Upper lobe of left lung (tissue), 6 donors: ENCODE measurements around the gene RNF187. TPM values are rescaled to one million over a fixed set of nuclear protein-coding genes. Genes with fewer than 3 reads are reported as not detected.
"Not testable (repeated sequence)": the region's sequence is repeated elsewhere in the genome, so short reads cannot be mapped to it uniquely, and the experiment has no call there.

Source experiments
- ATAC-seq, 2 donors: fragments of 200-7000 bp; cut with Tn5 transposase; one replicate each; pipeline ENCODE4 v1.9.1; 2022; ENCODE audit warnings: mild to moderate bottlenecking in 2 of 2, moderate library complexity in 2 of 2; ENCODE audit not compliant: low FRiP score in 2 of 2
- DNase-seq, 2 donors: peaks; one replicate each; pipeline ENCODE4 v3.0.0-alpha.2; 2019 to 2020
- H3K27ac ChIP-seq, 4 donors: fragments of 200-600 bp; sonication (generic); one replicate each; pipeline ENCODE4 v1.5.1; 2016 to 2019
- H3K27me3 ChIP-seq, 4 donors: fragments of 200-600 bp; sonication (generic); one replicate each; pipeline ENCODE4 v1.5.1; 2017 to 2019
- H3K36me3 ChIP-seq, 4 donors: fragments of 200-600 bp; sonication (generic); one replicate each; pipeline ENCODE4 v1.5.1; 2016 to 2019
- H3K4me1 ChIP-seq, 4 donors: fragments of 200-600 bp; sonication (generic); one replicate each; pipeline ENCODE4 v1.5.1; 2018 to 2019
- H3K4me3 ChIP-seq, 4 donors: fragments of 200-600 bp; sonication (generic); one replicate each; pipeline ENCODE4 v1.5.1; 2017 to 2019; ENCODE audit warnings: mild to moderate bottlenecking in 2 of 4, moderate library complexity in 1 of 4
- H3K9me3 ChIP-seq, 4 donors: fragments of 200-600 bp; sonication (generic); one replicate each; pipeline ENCODE4 v1.5.1; 2018 to 2019
- CTCF ChIP-seq, 6 experiments: fragments of 450-650 bp in 4 of 6; fragments of 200-600 bp in 2 of 6; sonication (generic) in 2 of 6; IDR thresholded peaks; one replicate each; pipeline ENCODE4 v1.5.1; 2016 to 2019; ENCODE audit warnings: antibody characterized with exemption in 6 of 6
- EP300 ChIP-seq, 4 donors: sonication (generic); formaldehyde crosslinking; IDR thresholded peaks; one replicate each; pipeline ENCODE4 v1.5.1; 2017; ENCODE audit warnings: antibody characterized with exemption in 4 of 4, control low read depth in 2 of 4
- POLR2A ChIP-seq, 4 donors: fragments of 450-650 bp; IDR thresholded peaks; one replicate each; pipeline ENCODE4 v1.5.1; 2016 to 2017; ENCODE audit warnings: antibody characterized with exemption in 4 of 4, mild to moderate bottlenecking in 2 of 4
- POLR2AphosphoS5 ChIP-seq, 2 donors: sonication (generic); formaldehyde crosslinking; IDR thresholded peaks; one replicate each; pipeline ENCODE4 v1.5.1; 2017; ENCODE audit warnings: antibody characterized with exemption in 2 of 2
- WGBS, 2 donors: methylation state at CpG; one replicate each; pipeline ENCODE4 v1.1.5; 2017 to 2018; 5-methylcytosine and 5-hydroxymethylcytosine counted together
- total RNA-seq, 6 donors: library from RNA; depleted of rRNA in 4 of 6; stranded (reverse); fragments of >200 nt in 4 of 6; gene quantifications; one replicate each; pipeline versions ENCODE4 v1.1.0 to v1.2.1, GENCODE V29; 2016 to 2021
- donor health status: DM: no; HTN: no; CAD: no; lungs with moderate emphysema.
- donor health status: DM: no; HTN: yes; CAD: no; lungs with severe emphysema.

The RNF187 gene
- total RNA-seq, 6 donors from 2014 or later, result 36.1 to 105 (median 71.2) TPM

GRCh38 chr1:228463559-228464455 lies 23.4 kb upstream of the RNF187 start:
- ATAC-seq, result peak; percentile 30 to 58
- Histone ChIP-seq H3K9me3 (no peaks in the 10 kb centered on the region), H3K36me3 (no peaks in the 10 kb centered on the region), H3K4me3 (peak overlapping the region in 3 of 4 donors; percentile 8 to 29 (median 22)), H3K4me1 (peaks cover 11 to 33% (median 20%) of the 10 kb centered on the region in 4 donors), H3K27me3 (peaks cover 0 to 46% (median 8%) of the 10 kb centered on the region in 4 donors), H3K27ac (peak overlapping the region in 1 of 4 donors; percentile 8)
- peak in 1 of 2 donors; percentile 82 for DNase-seq
- 3 to 5% methylated on average over 20 to 45 of the region's 56 CpGs for WGBS, 2 donors
- no peak for TF ChIP-seq POLR2AphosphoS5 (IDR thresholded peaks at IDR 0.05)
- peak in 1 of 4 donors; percentile 18 for TF ChIP-seq POLR2A (IDR thresholded peaks at IDR 0.05)
- TF ChIP-seq CTCF (IDR thresholded peaks at IDR 0.05), result peak in 1 of 6 experiments; percentile 5
- TF ChIP-seq EP300 (IDR thresholded peaks at IDR 0.05), result no peak

- Histone ChIP-seq H3K4me3 (peak overlapping the region in 3 of 4 donors; percentile 8 to 29 (median 22)), H3K27ac (no peak overlapping the region), H3K36me3 (no peaks in the 10 kb centered on the region), H3K4me1 (peaks cover 4 to 26% (median 14%) of the 10 kb centered on the region in 4 donors), H3K9me3 (no peaks in the 10 kb centered on the region), H3K27me3 (peaks cover 0 to 49% (median 10%) of the 10 kb centered on the region in 4 donors)
- peak; percentile 52 to 80 for DNase-seq
- 3 to 7% methylated on average over 17 to 33 of the region's 33 CpGs for WGBS, 2 donors
- peak; percentile 59 to 93 for ATAC-seq
- TF ChIP-seq EP300 (IDR thresholded peaks at IDR 0.05) (no peak), POLR2A (IDR thresholded peaks at IDR 0.05) (peak in 1 of 4 donors; percentile 12)
Observed at GRCh38 chr1:228464487-228464983, 22.6 kb upstream of the RNF187 start.

GRCh38 chr1:228465141-228465540 lies 22.0 kb upstream of the RNF187 start:
- Histone ChIP-seq H3K36me3 (no peaks in the 10 kb centered on the region), H3K27ac (no peak overlapping the region), H3K4me3 (peak overlapping the region in 2 of 4 donors; percentile 22 to 29), H3K9me3 (no peaks in the 10 kb centered on the region), H3K4me1 (peaks cover 0 to 23% (median 13%) of the 10 kb centered on the region in 4 donors), H3K27me3 (peaks cover 0 to 52% (median 12%) of the 10 kb centered on the region in 4 donors)
- DNase-seq, result no peak
- 12 to 24% methylated on average over 13 of the region's 13 CpGs for WGBS, 2 donors
- no peak for ATAC-seq
- TF ChIP-seq POLR2A (IDR thresholded peaks at IDR 0.05), result no peak
- TF ChIP-seq CTCF (IDR thresholded peaks at IDR 0.05), result no peak
- no peak for TF ChIP-seq EP300 (IDR thresholded peaks at IDR 0.05)
- TF ChIP-seq POLR2AphosphoS5 (IDR thresholded peaks at IDR 0.05), result no peak

- peaks cover 0 to 23% (median 13%) of the 10 kb centered on the region in 4 donors for H3K4me1 ChIP-seq
- no peak for ATAC-seq
- H3K27me3 ChIP-seq, result peaks cover 0 to 52% (median 13%) of the 10 kb centered on the region in 4 donors
- TF ChIP-seq CTCF (IDR thresholded peaks at IDR 0.05), result no peak
- TF ChIP-seq EP300 (IDR thresholded peaks at IDR 0.05), result no peak
- no peak for TF ChIP-seq POLR2AphosphoS5 (IDR thresholded peaks at IDR 0.05)
- no peak for TF ChIP-seq POLR2A (IDR thresholded peaks at IDR 0.05)
- no peak overlapping the region for H3K4me3 ChIP-seq
- H3K27ac ChIP-seq, result no peak overlapping the region
- H3K36me3 ChIP-seq, result no peaks in the 10 kb centered on the region
- WGBS, 2 donors, result 65 to 72% methylated on average over 6 to 8 of the region's 8 CpGs
- H3K9me3 ChIP-seq, result no peaks in the 10 kb centered on the region
- no peak for DNase-seq
Observed at GRCh38 chr1:228465571-228466146, 21.5 kb upstream of the RNF187 start.

GRCh38 chr1:228468188-228468587 lies 19.0 kb upstream of the RNF187 start:
- DNase-seq, H3K36me3 ChIP-seq, H3K27ac ChIP-seq, H3K9me3 ChIP-seq, ATAC-seq, H3K4me3 ChIP-seq: not testable (repeated sequence)
- Histone ChIP-seq H3K4me1 (peaks cover 0 to 23% (median 16%) of the 10 kb centered on the region in 4 donors), H3K27me3 (peaks cover 0 to 45% (median 14%) of the 10 kb centered on the region in 4 donors)
- 74 to 83% methylated on average over 2 of the region's 2 CpGs for WGBS, 2 donors
